OCI-LY1 (cell line): Measurements from ENCODE around the gene PSENEN.

Source experiments
- H2AFZ ChIP-seq: fragments of 200-600 bp; sonication (generic), shearing (Covaris generic); 2 replicates; pipeline ENCODE4 v1.6.0; 2014; ENCODE audit warnings: antibody characterized with exemption, mild to moderate bottlenecking, low read length
- H3F3A ChIP-seq: fragments of 200-600 bp; sonication (generic), shearing (Covaris generic); 2 replicates; pipeline ENCODE4 v1.6.0; 2014; ENCODE audit warnings: mild to moderate bottlenecking, antibody characterized with exemption, low read length, moderate library complexity; ENCODE audit not compliant: insufficient read depth
- H3K27ac ChIP-seq: fragments of 200-600 bp; sonication (generic); 2 replicates; pipeline ENCODE4 v1.5.1; 2014; ENCODE audit warnings: low read length, mixed run types, mild to moderate bottlenecking, low read depth; ENCODE audit not compliant: poor library complexity, severe bottlenecking
- H3K27me3 ChIP-seq: fragments of 200-600 bp; sonication (generic); 2 replicates; pipeline ENCODE4 v1.6.0; 2014; ENCODE audit warnings: antibody characterized with exemption, mild to moderate bottlenecking, low read length, moderate library complexity; ENCODE audit not compliant: insufficient read depth
- H3K36me3 ChIP-seq: fragments of 200-600 bp; sonication (generic); 2 replicates; pipeline ENCODE4 v1.6.1; 2014; ENCODE audit warnings: mild to moderate bottlenecking, antibody characterized with exemption, low read length, moderate library complexity, mixed read lengths; ENCODE audit not compliant: insufficient read depth
- H3K4me1 ChIP-seq: fragments of 200-600 bp; sonication (generic); 2 replicates; pipeline ENCODE4 v1.5.1; 2014; ENCODE audit warnings: mild to moderate bottlenecking, low read length, moderate library complexity; ENCODE audit not compliant: insufficient read depth, severe bottlenecking
- H3K4me2 ChIP-seq: fragments of 200-600 bp; sonication (generic), shearing (Covaris generic); 2 replicates; pipeline ENCODE4 v1.6.1; 2014; ENCODE audit warnings: low read length
- H3K4me3 ChIP-seq: fragments of 200-600 bp; sonication (generic); 2 replicates; pipeline ENCODE4 v1.5.1; 2014; ENCODE audit warnings: low read length, low read depth, mild to moderate bottlenecking, mixed read lengths; ENCODE audit not compliant: poor library complexity, severe bottlenecking
- H3K79me2 ChIP-seq: fragments of 200-600 bp; shearing (Covaris generic); 2 replicates; pipeline ENCODE4 v1.6.1; 2016; ENCODE audit warnings: mixed run types, low read length, mixed read lengths; ENCODE audit not compliant: insufficient read depth
- H3K9ac ChIP-seq: fragments of 200-600 bp; sonication (generic), shearing (Covaris generic); 2 replicates; pipeline ENCODE4 v1.6.1; 2014; ENCODE audit warnings: mild to moderate bottlenecking, low read length, mixed read lengths
- H3K9me2 ChIP-seq: fragments of 200-600 bp; sonication (generic), shearing (Covaris generic); 2 replicates; pipeline ENCODE4 v1.6.1; 2014; ENCODE audit warnings: low read depth, mild to moderate bottlenecking, low read length, mixed read lengths
- H3K9me3 ChIP-seq: fragments of 200-600 bp; shearing (Covaris generic); 2 replicates; pipeline ENCODE4 v1.6.1; 2014; ENCODE audit warnings: low read length, mixed read lengths
- H4K20me1 ChIP-seq: fragments of 200-600 bp; sonication (generic), shearing (Covaris generic); 2 replicates; pipeline ENCODE4 v1.6.0; 2016; ENCODE audit warnings: mild to moderate bottlenecking, low read length; ENCODE audit not compliant: insufficient read depth
- EZH2 ChIP-seq: fragments of 200-600 bp; sonication (generic), shearing (Covaris generic); IDR thresholded peaks from 2 replicates; pipeline ENCODE4 v1.8.0; 2017; ENCODE audit warnings: borderline replicate concordance, mixed run types, mild to moderate bottlenecking, antibody characterized with exemption, low read length, moderate library complexity, mixed read lengths
- TF ChIP-seq, protein P1 (sequence below): fragments of 200-600 bp; sonication (generic), shearing (Covaris generic); IDR thresholded peaks from 2 replicates; pipeline ENCODE4 v1.5.1; 2017; ENCODE audit warnings: mild to moderate bottlenecking, antibody characterized with exemption, low read length, moderate library complexity, mixed read lengths

PSENEN gene

DNA sequence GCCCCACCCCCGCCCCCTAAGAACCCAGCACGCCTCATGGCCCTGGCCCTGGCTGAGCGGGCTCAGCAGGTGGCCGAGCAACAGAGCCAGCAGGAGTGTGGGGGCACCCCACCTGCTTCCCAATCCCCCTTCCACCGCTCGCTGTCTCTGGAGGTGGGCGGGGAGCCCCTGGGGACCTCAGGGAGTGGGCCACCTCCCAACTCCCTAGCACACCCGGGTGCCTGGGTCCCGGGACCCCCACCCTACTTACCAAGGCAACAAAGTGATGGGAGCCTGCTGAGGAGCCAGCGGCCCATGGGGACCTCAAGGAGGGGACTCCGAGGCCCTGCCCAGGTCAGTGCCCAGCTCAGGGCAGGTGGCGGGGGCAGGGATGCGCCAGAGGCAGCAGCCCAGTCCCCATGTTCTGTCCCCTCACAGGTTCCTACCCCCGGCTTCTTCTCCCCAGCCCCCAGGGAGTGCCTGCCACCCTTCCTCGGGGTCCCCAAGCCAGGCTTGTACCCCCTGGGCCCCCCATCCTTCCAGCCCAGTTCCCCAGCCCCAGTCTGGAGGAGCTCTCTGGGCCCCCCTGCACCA is 41.9 kb downstream of the PSENEN start:
- H3K27me3 ChIP-seq: no peaks in the 10 kb centered on the region
- TF ChIP-seq, protein P1, sequence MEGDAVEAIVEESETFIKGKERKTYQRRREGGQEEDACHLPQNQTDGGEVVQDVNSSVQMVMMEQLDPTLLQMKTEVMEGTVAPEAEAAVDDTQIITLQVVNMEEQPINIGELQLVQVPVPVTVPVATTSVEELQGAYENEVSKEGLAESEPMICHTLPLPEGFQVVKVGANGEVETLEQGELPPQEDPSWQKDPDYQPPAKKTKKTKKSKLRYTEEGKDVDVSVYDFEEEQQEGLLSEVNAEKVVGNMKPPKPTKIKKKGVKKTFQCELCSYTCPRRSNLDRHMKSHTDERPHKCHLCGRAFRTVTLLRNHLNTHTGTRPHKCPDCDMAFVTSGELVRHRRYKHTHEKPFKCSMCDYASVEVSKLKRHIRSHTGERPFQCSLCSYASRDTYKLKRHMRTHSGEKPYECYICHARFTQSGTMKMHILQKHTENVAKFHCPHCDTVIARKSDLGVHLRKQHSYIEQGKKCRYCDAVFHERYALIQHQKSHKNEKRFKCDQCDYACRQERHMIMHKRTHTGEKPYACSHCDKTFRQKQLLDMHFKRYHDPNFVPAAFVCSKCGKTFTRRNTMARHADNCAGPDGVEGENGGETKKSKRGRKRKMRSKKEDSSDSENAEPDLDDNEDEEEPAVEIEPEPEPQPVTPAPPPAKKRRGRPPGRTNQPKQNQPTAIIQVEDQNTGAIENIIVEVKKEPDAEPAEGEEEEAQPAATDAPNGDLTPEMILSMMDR: no peak
- no peaks in the 10 kb centered on the region for H3K9me3 ChIP-seq
- no peaks in the 10 kb centered on the region for H3K4me1 ChIP-seq
- peaks cover 11% of the 10 kb centered on the region for H3K36me3 ChIP-seq
- no peaks in the 10 kb centered on the region for H3K79me2 ChIP-seq
- H3K9ac ChIP-seq: no peak overlapping the region
- no peak overlapping the region for H3K27ac ChIP-seq
- no peaks in the 10 kb centered on the region; the same call in 1 of the 2 replicates for H3F3A ChIP-seq
- no peak overlapping the region for H2AFZ ChIP-seq
- no peaks in the 10 kb centered on the region for H4K20me1 ChIP-seq
- H3K9me2 ChIP-seq: no peaks in the 10 kb centered on the region
- H3K4me2 ChIP-seq: no peak overlapping the region
- H3K4me3 ChIP-seq: no peak overlapping the region

DNA sequence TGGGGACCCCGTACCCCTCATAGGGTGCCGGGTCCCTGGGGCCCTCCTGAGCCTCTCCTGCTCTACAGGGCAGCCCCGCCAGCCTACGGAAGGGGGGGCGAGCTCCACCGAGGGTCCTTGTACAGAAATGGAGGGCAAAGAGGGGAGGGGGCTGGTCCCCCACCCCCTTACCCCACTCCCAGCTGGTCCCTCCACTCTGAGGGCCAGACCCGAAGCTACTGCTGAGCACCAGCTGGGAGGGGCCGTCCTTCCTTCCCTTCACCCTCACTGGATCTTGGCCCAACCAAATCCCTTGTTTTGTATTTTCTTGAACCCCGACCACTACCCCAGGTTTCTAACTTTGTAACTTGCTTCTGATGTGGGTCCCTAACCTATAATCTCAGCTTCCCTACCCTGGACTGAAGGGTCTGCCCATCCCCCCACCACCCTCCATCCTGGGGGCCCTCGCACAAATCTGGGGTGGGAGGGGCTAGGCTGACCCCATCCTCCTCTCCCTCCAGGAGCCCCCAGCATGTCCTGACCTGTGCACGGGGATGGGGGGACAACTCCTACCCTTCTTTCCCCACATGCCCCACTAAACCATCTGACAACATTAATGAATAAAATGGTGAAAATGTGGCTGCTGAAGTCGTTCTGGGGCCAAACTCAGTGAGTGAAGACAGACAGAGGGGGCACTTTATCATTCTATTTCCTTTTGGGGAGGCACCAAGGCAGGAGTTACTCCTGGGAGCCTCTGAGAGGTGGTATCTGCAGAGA is 42.9 kb downstream of the PSENEN start:
- Histone ChIP-seq H2AFZ (no peak overlapping the region), H3K4me2 (no peak overlapping the region), H3K4me3 (no peak overlapping the region), H3K9me3 (no peaks in the 10 kb centered on the region), H3K79me2 (no peaks in the 10 kb centered on the region), H3K27me3 (no peaks in the 10 kb centered on the region), H3K9ac (no peak overlapping the region), H3K27ac (no peak overlapping the region), H3K9me2 (no peaks in the 10 kb centered on the region), H3F3A (no peaks in the 10 kb centered on the region; the same call in 1 of the 2 replicates), H3K4me1 (no peaks in the 10 kb centered on the region), H4K20me1 (no peaks in the 10 kb centered on the region), H3K36me3 (peaks cover 4% of the 10 kb centered on the region)
- TF ChIP-seq, protein P1: no peak
- no peak for TF ChIP-seq EZH2

DNA sequence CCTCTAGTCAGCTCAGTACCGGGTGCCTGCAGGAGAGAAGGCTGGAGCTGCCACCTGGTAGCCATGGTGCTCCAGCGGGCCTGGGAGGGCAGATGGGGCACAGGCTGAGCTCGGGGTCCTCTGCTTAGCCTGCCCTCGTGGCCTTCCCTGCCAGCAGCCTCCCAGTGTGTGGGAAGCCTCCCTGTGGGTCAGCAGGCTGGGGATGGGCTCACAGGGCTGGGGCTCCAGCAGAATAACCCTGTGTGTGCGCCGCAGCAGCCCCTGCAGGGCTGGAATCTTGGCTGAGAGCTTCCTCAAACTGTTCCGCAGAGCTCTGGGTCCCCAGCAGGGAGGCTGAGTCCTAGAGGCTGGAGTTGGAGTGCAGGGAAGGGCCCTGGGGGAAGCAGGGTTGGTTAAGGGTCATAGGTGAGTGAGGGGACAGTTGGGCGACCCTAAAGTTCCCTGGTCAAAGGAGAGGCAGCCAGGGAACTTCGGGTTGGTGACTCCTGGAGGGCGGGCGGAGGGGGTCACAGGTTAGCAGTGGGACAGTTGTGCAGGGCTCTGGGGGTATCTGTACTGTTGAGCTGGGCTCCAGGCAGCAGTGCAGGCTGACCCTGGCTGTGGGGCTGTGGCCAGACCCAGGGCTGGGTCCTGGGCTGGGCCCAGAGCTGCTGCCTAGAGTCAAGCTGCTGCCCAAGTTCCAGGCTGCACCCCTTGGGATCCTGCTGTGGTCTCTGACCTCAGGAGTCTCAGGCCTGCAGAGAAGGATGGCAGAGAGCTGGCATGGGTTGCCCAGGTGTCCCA is 43.9 kb downstream of the PSENEN start:
- no peaks in the 10 kb centered on the region for H3K27me3 ChIP-seq
- no peaks in the 10 kb centered on the region; the same call in 1 of the 2 replicates for H3F3A ChIP-seq
- H3K4me1 ChIP-seq: no peaks in the 10 kb centered on the region

More for the DNA sequence above, 43.9 kb downstream of the PSENEN start:
- H3K4me3 ChIP-seq: no peak overlapping the region
- no peaks in the 10 kb centered on the region for H3K9me2 ChIP-seq
- H3K9me3 ChIP-seq: no peaks in the 10 kb centered on the region
- H2AFZ ChIP-seq: no peak overlapping the region
- no peaks in the 10 kb centered on the region for H4K20me1 ChIP-seq
- no peak for TF ChIP-seq EZH2
- TF ChIP-seq, protein P1: no peak
- H3K79me2 ChIP-seq: no peaks in the 10 kb centered on the region
- no peak overlapping the region for H3K4me2 ChIP-seq
- H3K27ac ChIP-seq: no peak overlapping the region
- H3K36me3 ChIP-seq: peaks cover 4% of the 10 kb centered on the region
- H3K9ac ChIP-seq: no peak overlapping the region
